GM12864 (cell line): ENCODE data around the gene FRMD4B.

Experiments used
- DNase-seq: peaks from one replicate; pipeline ENCODE4 v3.0.0-alpha.2; 2011; ENCODE audit warnings: low read depth
- H3K4me3 ChIP-seq: 2 replicates; pipeline ENCODE4 v1.5.1; 2011; ENCODE audit warnings: mild to moderate bottlenecking, low read depth, low read length, control low read depth
- TF ChIP-seq, protein P1 (sequence below): IDR thresholded peaks from 2 replicates; pipeline ENCODE4 v1.5.1; 2011; ENCODE audit warnings: low read depth, mild to moderate bottlenecking, moderate library complexity, low read length, control low read depth, inconsistent platforms; ENCODE audit errors: missing control alignments

FRMD4B gene

DNA sequence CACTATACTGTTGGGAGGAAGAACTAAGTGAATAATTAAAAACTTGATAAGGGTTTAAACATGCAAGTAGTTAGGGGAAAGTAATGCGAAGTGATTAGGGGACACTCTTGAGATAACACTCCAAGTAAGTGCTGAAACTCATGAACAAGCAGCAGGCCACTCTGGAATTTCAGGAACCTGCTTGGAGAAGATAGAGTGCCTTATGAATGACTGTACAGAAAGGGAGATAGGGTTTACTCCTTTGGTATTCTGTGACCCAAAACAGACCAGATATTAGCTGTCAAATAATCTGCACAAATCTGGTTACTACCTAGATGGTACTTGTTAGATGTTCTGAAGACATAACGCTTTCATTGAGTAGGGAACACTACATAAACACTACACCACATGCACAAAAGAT, 85.6 kb downstream of the FRMD4B start:
- H3K4me3 ChIP-seq = no peak overlapping the region
- no peak for DNase-seq
- TF ChIP-seq, protein P1, sequence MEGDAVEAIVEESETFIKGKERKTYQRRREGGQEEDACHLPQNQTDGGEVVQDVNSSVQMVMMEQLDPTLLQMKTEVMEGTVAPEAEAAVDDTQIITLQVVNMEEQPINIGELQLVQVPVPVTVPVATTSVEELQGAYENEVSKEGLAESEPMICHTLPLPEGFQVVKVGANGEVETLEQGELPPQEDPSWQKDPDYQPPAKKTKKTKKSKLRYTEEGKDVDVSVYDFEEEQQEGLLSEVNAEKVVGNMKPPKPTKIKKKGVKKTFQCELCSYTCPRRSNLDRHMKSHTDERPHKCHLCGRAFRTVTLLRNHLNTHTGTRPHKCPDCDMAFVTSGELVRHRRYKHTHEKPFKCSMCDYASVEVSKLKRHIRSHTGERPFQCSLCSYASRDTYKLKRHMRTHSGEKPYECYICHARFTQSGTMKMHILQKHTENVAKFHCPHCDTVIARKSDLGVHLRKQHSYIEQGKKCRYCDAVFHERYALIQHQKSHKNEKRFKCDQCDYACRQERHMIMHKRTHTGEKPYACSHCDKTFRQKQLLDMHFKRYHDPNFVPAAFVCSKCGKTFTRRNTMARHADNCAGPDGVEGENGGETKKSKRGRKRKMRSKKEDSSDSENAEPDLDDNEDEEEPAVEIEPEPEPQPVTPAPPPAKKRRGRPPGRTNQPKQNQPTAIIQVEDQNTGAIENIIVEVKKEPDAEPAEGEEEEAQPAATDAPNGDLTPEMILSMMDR = no peak

DNA sequence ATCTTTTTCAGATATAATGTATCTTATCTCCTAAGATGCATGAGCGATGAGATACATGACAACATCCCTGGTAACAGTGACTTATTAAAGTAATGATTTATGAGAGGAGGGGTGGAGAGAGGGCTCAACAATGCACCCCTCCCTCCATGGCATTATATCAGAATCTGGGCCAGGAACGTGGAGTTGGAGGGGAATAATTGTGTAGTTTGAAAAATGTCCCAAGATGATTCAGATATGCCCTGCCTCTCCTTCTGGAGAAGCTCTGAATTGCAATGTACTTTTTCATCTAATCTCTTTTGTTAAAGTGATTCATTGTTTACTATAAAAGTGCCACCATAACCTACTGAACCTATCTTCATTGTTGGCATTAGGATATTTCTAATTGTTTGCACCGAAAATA, 86.5 kb downstream of the FRMD4B start:
- TF ChIP-seq, protein P1 = no peak
- no peak overlapping the region for H3K4me3 ChIP-seq
- no peak for DNase-seq

DNA sequence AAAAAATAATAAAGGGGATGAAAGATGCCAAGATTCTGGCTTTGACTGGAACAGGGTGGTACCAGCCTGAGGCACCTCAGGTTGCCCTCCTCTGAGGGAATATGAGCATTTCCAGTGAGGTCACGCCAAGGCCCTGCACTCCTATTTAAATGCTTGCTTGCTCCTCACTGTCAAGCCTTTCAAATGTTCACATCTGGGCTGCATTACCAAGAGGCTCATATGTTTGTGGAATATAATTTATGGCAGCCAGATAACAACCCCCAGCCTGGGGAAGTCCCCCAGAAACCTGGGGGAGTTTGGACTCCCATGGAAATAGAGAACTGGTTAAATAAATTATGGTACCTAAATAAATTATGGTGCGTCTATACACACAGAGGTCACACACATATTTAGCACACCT, 88.4 kb downstream of the FRMD4B start:
- no peak overlapping the region for H3K4me3 ChIP-seq
- no peak for DNase-seq
- TF ChIP-seq, protein P1 = no peak

DNA sequence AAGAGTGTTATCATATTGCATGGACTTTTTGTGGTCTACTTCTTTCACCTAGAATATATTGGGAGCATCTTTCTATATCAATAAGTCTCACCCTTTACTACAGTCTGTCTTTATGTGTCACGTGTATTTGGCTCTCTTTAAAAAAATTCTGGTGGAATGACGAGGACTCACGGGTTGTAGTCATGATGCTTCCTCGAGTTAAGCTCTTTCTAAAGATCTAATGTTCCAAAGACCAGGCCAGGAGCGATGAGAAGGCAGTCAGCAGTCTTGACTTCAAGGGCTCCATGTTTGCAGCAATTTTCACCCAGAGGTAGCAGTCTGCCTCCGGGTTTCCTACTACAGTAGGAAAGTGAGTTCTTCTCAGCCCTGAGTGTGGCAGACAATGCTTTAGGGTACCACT, 88.9 kb downstream of the FRMD4B start:
- TF ChIP-seq, protein P1 = no peak
- DNase-seq = no peak
- H3K4me3 ChIP-seq = no peak overlapping the region

DNA sequence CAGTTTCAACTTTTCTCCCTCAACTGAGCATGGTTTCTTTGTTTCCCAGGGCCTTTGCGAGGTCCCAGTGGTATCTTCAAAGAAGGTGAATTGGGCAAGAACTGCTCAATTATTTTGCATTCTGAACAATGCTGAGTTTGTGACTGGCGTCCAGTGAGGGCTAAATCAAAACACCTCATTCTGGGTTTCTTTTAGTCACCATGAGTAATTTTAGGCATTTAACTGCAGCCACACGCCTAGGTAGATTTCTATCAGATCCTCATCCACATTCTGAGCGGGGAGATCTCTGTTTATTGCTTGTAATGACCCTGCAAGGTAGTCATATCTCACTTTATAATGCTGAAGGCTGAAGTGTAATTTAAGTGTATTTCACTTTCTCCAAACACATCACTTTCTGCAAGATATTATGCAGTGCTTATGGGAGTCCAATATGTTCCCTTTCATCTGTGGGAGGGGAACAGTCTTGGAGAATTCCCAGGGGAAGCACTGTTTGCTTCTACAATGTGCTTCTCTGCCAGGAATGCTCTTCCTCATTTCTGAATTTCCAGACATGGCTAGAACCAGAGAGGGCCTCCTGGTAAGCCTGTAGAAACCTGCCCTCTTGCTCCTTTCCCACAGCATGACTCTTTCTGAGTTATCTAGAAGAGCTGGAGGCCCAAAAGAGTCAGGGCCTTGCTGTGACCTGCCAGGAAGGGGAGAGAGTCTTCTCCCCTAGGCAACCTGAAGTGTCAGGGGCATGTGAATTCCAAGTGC, 91.7 kb downstream of the FRMD4B start:
- H3K4me3 ChIP-seq = no peak overlapping the region
- no peak for DNase-seq
- TF ChIP-seq, protein P1 = no peak

DNA sequence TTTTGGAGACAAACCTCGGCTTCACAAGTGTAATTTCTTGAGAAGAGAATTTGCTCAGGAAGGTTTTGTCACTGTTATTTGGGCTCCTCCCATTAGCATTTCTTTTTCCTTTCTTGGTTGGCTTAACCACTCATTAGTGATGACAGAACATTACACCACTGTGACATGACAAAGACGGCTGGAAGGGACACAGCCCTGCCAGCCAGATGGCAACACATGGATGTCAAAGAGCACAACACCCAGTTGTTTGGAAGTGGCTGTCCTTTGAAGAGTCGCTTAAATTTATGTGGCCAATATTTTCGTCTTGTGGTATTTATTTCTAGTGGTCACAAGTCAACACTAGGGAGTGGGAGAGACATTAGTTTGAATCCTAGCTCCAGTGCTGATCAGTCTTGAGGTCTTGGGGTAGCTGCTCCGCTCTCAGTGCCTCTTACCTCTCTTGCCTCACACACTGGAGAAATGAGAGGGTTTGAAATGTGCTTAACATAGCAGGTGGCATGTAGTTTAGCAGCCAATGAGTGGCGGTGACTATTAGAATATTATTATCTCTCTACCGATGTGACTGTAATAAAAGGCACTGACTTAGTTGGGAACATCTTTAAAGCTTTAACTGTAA, 92.8 kb downstream of the FRMD4B start:
- TF ChIP-seq, protein P1 = no peak
- no peak overlapping the region for H3K4me3 ChIP-seq
- DNase-seq = no peak

DNA sequence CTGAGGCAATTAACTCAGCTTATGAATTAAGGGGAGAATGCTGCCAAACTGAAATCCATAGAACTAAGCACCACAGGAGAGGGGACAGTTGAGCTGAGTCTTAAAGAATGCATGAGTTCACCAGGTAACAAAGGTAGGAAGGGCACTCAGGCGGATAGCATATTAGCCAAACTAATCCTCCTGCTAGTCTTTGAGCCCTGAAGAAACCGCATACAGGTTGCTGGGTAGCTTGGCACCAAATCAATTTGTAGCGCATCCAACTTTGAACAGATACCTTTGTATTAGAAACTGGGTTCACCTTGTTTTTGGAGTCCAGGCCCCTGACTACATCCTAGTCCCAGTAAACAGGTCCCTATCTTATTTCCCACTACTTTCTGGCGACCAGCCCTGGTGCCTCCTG, 93.7 kb downstream of the FRMD4B start:
- H3K4me3 ChIP-seq = no peak overlapping the region

More for the DNA sequence above, 93.7 kb downstream of the FRMD4B start:
- DNase-seq = no peak
- TF ChIP-seq, protein P1 = no peak
